ENCODE data around the gene WLS.

WLS gene

DNA sequence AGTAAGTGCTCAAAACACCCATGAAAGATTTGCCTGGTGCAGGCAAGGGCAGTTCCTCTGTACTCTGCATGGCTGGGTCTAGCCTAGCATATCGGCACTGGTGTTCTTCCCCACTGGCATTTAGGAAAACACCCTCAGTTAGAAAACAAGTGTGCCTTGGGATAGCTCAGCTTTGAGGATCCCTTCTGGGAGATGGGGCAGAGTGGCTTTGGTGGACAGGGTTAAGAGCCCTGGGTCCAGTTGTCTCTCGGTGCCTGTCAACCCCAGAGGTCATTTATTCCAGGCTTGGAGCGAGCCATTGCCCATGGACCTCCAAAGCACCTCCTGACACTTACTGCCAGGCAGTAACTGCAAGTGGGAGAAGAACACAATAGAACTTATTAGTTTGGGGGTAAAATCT lies 101.1 kb downstream of the WLS start:
- DNase-seq (ENCODE audit: low spot score): no peak

- DNase-seq (ENCODE audit: low spot score): no peak
Measured at GRCh38 chr1:68129536-68130250, 102.6 kb downstream of the WLS start.

GRCh38 chr1:68128820-68129219 lies 103.5 kb downstream of the WLS start:
- no peak for DNase-seq (ENCODE audit: low spot score)

DNA sequence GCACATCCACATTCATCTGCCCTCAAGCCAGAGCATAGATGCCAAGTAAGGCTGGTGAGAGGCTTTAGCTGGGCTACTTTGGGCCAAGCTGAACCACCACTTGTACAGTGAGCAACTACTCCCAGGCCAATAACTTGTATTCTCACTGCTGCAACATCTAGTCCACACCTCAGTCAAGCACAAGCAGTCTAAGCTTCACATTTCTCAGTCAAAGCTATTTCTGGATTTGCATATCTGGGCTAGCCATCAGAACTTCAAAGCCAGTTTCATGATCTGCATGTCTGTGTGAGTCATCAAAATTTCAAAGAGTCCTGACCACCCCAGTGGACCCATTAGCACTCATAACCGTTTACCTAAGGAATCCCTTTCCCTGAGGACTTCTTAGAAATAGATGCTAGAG lies 104.2 kb downstream of the WLS start:
- no peak for DNase-seq (ENCODE audit: low spot score)

DNA sequence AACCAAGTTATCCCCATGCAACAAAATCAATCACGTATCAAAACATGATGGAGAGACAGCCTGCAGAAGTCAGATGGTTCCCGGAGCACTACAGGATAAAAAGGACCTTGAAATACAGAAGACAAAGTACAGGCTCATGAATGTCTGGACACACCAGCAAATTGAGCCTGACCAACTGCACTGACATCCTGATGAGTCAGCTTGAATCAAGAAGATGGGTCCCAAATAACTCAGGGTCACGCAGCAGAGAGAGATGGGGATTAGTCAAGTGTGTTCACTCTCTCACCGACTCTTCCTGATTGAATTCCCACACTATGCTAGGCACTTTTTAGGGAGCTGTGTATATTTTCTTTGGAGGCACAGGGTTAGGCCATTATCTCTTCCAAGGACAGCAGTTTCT lies 110.8 kb downstream of the WLS start:
- peak; percentile 39 for DNase-seq (ENCODE audit: low spot score)

DNA sequence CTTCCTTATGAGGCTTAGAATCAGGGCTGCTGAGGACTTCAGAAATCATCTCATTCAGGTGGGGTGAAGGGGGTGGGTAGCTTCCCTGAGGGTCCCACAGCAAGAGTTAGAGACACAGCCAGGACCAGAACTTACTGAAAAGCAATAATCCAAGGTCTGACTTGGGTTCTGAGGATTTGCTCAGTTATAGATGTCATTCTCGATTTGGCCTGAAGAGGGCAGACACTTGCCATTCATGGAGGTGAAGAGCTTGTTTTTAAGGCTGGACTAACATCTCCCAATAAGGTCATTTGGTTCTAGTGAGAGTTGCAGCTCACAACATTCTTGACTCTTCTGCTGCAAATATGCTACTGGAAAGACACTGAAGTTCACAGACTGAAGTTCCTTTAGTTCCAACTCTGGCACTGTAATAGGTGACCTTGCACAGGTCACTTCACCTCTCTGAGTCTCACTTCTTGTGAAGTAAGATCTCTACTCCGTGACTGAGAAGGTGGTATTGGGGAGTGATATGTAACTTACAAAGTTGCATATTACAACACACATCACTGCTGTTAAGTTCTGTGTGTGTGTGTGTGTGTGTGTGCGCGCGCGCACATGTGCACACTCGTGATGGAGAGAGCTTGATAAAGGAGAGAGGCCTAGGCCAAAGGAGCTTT lies 112.1 kb downstream of the WLS start:
- DNase-seq (ENCODE audit: low spot score): peak; percentile 77

- no peak for DNase-seq (ENCODE audit: low spot score)
Measured at GRCh38 chr1:68119445-68119844, 112.9 kb downstream of the WLS start.

- DNase-seq (ENCODE audit: low spot score): no peak
Measured at GRCh38 chr1:68117416-68117815, 114.9 kb downstream of the WLS start.

GRCh38 chr1:68116643-68117235 lies 115.6 kb downstream of the WLS start:
- DNase-seq (ENCODE audit: low spot score): peak; percentile 59

GRCh38 chr1:68115308-68115707 lies 117.0 kb downstream of the WLS start:
- DNase-seq (ENCODE audit: low spot score): no peak

DNA sequence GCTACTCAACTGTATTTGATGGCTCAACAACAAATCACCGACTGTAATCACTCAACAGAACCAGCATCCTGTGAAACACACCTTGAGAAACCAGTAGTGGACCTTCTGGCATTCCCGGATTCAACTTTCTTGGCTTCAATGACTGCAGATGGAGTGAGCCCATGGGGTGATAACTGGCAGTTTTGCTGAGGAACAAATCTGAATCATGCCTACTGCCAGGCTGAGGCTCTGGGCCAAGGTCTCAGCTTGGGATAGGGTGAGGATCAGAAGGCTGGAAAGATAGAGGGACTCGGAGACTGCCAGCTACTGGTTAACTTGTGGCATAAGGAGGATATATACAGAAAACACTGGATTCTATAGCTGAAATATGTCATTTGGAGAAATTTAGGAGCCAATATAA lies 118.4 kb downstream of the WLS start:
- no peak for DNase-seq (ENCODE audit: low spot score)

GRCh38 chr1:68112835-68113243 lies 119.5 kb downstream of the WLS start:
- DNase-seq (ENCODE audit: low spot score): peak; percentile 46

- DNase-seq (ENCODE audit: low spot score): peak; percentile 88
Measured at GRCh38 chr1:68111519-68112436, 120.5 kb downstream of the WLS start.

GRCh38 chr1:68107771-68108170 lies 124.6 kb downstream of the WLS start:
- peak; percentile 42 for DNase-seq (ENCODE audit: low spot score)

DNA sequence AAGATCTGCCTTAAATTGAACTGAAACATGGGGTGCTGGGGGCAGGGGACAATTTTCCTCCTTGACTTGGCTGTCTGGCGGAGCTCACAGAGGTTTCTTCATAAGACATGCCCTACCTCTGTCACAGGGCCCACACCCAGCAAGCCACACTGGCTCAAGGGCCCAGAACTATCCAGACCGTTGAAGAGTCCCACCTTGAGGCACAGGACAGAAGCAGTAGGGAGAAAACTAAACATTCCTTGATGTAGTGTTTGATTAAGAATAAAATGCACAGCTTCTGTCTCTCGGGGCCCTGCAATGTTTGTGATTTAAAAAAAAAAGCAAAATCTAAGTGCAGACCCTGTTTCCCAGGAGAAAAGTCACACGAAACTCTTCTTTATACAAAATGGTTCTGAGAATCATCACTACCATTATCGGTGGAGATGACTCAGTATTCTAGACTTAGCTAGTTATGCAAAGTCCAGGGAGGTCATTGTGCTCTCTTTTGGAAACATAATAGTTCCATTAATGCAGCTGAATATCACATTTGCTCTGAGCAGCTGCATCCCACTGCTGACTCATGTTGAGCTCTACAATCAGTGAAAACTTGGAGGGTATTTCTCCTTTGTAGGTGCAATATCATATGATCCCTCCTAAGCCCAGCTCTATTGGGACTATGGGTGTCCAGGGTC lies 128.3 kb downstream of the WLS start:
- DNase-seq (ENCODE audit: low spot score): no peak

- no peak for DNase-seq (ENCODE audit: low spot score)
Measured at GRCh38 chr1:68103011-68103545, 129.2 kb downstream of the WLS start.

- no peak for DNase-seq (ENCODE audit: low spot score)
Measured at GRCh38 chr1:68101829-68102228, 130.5 kb downstream of the WLS start.

DNA sequence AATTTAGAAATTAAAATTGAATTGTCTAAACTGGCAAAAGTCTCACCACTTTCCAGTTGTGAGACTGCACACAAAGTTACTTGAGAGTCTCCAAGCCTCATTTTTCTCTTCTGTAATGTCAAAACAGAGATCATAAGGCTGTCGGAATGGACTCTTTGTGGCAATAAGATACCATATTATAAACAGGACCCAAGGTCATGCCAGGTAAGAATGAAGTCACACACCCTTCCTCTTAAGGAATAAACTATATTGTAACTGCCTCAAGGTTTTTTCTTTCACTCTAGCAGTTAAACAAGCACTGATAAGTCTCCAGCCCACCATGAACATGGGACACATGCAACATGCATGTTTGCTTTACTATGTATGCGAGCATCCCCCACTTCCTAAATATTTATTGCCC lies 131.8 kb downstream of the WLS start:
- no peak for DNase-seq (ENCODE audit: low spot score)

DNA sequence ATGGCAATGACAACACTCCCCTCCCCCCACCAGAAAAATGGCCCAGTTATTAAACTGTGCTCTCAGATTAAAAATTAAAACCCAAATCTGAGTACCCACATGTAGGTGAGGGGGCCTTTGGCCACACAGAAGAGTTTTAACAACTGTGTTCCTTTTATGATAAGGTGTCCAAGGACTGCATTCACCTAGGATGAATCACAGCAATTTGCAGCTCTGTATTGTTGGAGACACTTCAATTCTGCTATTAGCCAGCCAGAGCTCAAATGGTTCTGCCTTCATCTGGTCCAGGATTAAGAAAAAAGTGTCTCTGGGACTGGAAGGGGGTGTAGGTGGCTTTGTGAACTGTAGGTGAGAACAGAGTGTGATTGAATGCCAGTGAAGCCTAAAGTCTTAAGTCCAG lies 138.6 kb downstream of the WLS start:
- DNase-seq (ENCODE audit: low spot score): peak; percentile 29

- no peak for DNase-seq (ENCODE audit: low spot score)
Measured at GRCh38 chr1:68087184-68087583, 145.1 kb downstream of the WLS start.

- DNase-seq (ENCODE audit: low spot score): no peak
Measured at GRCh38 chr1:68085752-68086151, 146.6 kb downstream of the WLS start.

DNA sequence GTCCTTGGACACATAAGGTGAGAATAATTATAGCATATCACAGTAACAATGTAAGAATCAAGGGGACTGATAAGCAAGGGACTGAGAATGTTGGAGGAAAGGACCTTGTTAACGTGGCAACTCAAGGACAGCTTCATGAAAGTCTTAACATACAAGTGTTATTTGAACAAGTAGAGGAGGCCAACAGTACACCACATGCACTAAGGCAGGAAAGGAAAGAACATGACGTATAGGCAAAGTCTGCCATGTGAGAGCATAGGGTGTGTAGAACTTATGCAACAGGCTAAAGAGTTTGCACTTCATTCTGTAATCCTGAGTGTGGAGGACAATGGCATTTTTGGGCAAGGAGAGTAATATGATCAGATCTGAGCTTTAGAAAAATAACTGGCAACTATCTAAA lies 148.6 kb downstream of the WLS start:
- DNase-seq (ENCODE audit: low spot score): no peak

All from AG20443 (cell line).